Ishikawa (cell line): ENCODE results near the gene C15orf40.

Experiments used
- CEBPB ChIP-seq: IDR thresholded peaks from 2 replicates; pipeline ENCODE4 v1.6.1; 2012
- CREB1 ChIP-seq: IDR thresholded peaks from 2 replicates; pipeline ENCODE4 v1.6.1; 2012; ENCODE audit warnings: low read depth
- EGR1 ChIP-seq: IDR thresholded peaks from 2 replicates; pipeline ENCODE4 v1.6.1; 2012
- EP300 ChIP-seq: IDR thresholded peaks from 2 replicates; pipeline ENCODE4 v1.6.1; 2012; ENCODE audit warnings: borderline replicate concordance
- FOXM1 ChIP-seq: IDR thresholded peaks from 2 replicates; pipeline ENCODE4 v1.6.1; 2012; ENCODE audit warnings: low read depth, borderline replicate concordance
- MAX ChIP-seq: IDR thresholded peaks from 2 replicates; pipeline ENCODE4 v1.6.1; 2012
- NFIC ChIP-seq: IDR thresholded peaks from 2 replicates; pipeline ENCODE4 v1.6.1; 2012
- RAD21 ChIP-seq: IDR thresholded peaks from 2 replicates; pipeline ENCODE4 v1.6.1; 2012; ENCODE audit warnings: low read depth
- REST ChIP-seq: IDR thresholded peaks from 2 replicates; pipeline ENCODE4 v1.6.1; 2012; ENCODE audit warnings: low read depth, mild to moderate bottlenecking
- TAF1 ChIP-seq: IDR thresholded peaks from 2 replicates; pipeline ENCODE4 v1.6.1; 2012; ENCODE audit warnings: low read depth, mild to moderate bottlenecking
- TCF12 ChIP-seq: IDR thresholded peaks from 2 replicates; pipeline ENCODE4 v1.6.1; 2012; ENCODE audit warnings: low read depth
- TEAD4 ChIP-seq: IDR thresholded peaks from 2 replicates; pipeline ENCODE4 v1.6.1; 2012
- USF1 ChIP-seq: IDR thresholded peaks from 2 replicates; pipeline ENCODE4 v1.6.1; 2012
- YY1 ChIP-seq: IDR thresholded peaks from 2 replicates; pipeline ENCODE4 v1.6.1; 2012; ENCODE audit warnings: low read depth

DNA sequence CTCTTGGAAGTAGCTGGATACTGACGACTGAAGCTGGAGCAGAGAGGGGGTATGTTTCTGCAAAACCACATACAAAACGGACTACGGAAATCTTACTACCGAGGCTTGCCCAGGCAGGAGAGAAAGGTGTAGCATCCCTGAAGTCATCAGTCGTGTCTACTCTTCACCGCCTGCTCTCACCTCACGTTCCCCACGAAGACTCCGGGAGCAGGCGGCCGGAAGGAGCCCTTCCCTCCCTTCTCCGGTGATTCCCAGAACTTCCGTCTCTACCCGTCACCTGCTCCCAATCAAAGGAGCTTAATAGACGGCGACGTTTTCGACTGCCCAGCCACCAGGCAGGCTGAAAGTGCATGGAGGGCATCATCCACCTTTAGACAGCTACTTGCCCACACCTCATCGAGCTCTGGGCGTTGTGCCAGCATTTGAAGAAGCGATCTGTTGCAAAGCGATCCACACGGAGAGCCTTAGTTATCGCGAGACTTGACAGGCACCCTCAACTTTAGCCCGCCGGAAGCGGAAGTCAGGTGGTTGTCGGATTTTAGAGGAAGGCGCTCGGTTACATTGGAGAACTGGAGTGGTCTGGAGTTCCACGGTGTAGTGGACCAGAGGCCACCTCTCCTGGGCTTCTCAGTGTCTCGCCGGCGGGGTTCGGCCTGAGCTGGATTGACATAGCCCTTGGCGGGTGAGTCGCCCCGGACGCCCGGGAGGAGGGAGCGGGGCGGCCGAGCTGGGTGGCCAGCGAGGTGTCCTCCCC is 25.6 kb downstream of the C15orf40 start, which contains the start of gene RAMAC:
- TF ChIP-seq EGR1 = no peak
- TF ChIP-seq RAD21 = no peak
- no peak for TF ChIP-seq REST
- TF ChIP-seq TAF1 = no peak; the same call in none of the 2 replicates
- TF ChIP-seq MAX = peak; percentile 100
- TF ChIP-seq CEBPB = no peak
- TF ChIP-seq CREB1 = no peak
- no peak for TF ChIP-seq EP300
- no peak for TF ChIP-seq TEAD4
- TF ChIP-seq NFIC = peak; percentile 73
- peak; percentile 82 for TF ChIP-seq USF1
- no peak for TF ChIP-seq TCF12
- no peak for TF ChIP-seq YY1
- no peak for TF ChIP-seq FOXM1
